ENCODE results near the gene DENND1A. TPM values are rescaled to one million over a fixed set of nuclear protein-coding genes. Genes with fewer than 3 reads are reported as not detected.

Gene DENND1A
- total and polyA plus RNA-seq, 7 donors: 12.8 to 33.2 (median 19.2) TPM

- 17 to 69% methylated on average over 60 of the region's 60 CpGs for whole genome bisulfite sequencing, 2 donors
- no peak for TF ChIP-seq POLR2AphosphoS5 (IDR thresholded peaks at IDR 0.05)
- TF ChIP-seq, protein P1, sequence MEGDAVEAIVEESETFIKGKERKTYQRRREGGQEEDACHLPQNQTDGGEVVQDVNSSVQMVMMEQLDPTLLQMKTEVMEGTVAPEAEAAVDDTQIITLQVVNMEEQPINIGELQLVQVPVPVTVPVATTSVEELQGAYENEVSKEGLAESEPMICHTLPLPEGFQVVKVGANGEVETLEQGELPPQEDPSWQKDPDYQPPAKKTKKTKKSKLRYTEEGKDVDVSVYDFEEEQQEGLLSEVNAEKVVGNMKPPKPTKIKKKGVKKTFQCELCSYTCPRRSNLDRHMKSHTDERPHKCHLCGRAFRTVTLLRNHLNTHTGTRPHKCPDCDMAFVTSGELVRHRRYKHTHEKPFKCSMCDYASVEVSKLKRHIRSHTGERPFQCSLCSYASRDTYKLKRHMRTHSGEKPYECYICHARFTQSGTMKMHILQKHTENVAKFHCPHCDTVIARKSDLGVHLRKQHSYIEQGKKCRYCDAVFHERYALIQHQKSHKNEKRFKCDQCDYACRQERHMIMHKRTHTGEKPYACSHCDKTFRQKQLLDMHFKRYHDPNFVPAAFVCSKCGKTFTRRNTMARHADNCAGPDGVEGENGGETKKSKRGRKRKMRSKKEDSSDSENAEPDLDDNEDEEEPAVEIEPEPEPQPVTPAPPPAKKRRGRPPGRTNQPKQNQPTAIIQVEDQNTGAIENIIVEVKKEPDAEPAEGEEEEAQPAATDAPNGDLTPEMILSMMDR (IDR thresholded peaks at IDR 0.05): no peak
- TF ChIP-seq POLR2A (IDR thresholded peaks at IDR 0.05): no peak
- no peak for TF ChIP-seq EP300 (IDR thresholded peaks at IDR 0.05)
- peaks cover 0 to 36% (median 32%) of the 10 kb centered on the region in 4 donors for H3K4me1 ChIP-seq
- H3K36me3 ChIP-seq: no peaks in the 10 kb centered on the region
- intact Hi-C loops (cut with DNase I): no loop called here
- H3K27me3 ChIP-seq: peaks cover 8 to 45% (median 13%) of the 10 kb centered on the region in 3 donors
- no peak for DNase-seq
- H3K4me3 ChIP-seq: peak overlapping the region in 2 of 4 donors; percentile 4 to 6
- no peaks in the 10 kb centered on the region for H3K9me3 ChIP-seq
- H3K27ac ChIP-seq: no peak overlapping the region
Measured at GRCh38 chr9:123373447-123373923, 556.4 kb downstream of the DENND1A start.

DNA sequence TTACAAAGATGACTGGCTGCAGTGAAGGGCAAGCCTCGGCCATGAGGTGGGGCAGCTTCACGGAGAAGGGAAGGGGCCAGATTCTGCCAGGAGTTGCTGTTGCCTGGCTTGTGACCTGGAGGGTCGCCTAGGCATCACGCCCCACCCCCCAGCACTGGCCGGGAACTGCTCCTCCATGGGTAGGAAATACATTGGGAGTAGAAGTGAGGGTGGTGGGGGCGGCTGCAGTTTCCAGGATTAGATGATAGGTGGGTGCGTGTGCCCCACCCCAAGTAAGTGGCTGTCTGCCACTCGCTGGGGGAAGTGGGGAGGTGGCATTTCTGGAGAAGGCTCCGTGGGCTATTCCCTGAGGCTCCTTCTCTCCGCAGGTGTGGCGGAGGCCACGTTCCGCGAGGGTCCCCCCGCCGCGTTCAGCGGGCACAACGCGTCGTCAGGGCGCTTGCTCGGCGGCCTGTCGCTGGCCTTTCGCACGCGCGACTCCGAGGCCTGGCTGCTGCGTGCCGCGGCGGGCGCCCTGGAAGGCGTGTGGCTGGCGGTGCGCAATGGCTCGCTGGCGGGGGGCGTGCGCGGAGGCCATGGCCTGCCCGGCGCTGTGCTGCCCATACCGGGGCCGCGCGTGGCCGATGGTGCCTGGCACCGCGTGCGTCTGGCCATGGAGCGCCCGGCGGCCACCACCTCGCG lies 557.0 kb downstream of the DENND1A start:
- Histone ChIP-seq H3K4me3 (no peak overlapping the region), H3K36me3 (no peaks in the 10 kb centered on the region), H3K27me3 (peaks cover 8 to 49% (median 13%) of the 10 kb centered on the region in 3 donors), H3K4me1 (peaks cover 0 to 41% (median 33%) of the 10 kb centered on the region in 4 donors), H3K9me3 (no peaks in the 10 kb centered on the region), H3K27ac (no peak overlapping the region)
- intact Hi-C loops (cut with DNase I): no loop called here
- WGBS, 2 donors: 32 to 77% methylated on average over 58 of the region's 58 CpGs
- DNase-seq: no peak
- TF ChIP-seq EP300 (IDR thresholded peaks at IDR 0.05) (no peak), POLR2AphosphoS5 (IDR thresholded peaks at IDR 0.05) (no peak), POLR2A (IDR thresholded peaks at IDR 0.05) (no peak)
- TF ChIP-seq, protein P1 (IDR thresholded peaks at IDR 0.05): no peak

DNA sequence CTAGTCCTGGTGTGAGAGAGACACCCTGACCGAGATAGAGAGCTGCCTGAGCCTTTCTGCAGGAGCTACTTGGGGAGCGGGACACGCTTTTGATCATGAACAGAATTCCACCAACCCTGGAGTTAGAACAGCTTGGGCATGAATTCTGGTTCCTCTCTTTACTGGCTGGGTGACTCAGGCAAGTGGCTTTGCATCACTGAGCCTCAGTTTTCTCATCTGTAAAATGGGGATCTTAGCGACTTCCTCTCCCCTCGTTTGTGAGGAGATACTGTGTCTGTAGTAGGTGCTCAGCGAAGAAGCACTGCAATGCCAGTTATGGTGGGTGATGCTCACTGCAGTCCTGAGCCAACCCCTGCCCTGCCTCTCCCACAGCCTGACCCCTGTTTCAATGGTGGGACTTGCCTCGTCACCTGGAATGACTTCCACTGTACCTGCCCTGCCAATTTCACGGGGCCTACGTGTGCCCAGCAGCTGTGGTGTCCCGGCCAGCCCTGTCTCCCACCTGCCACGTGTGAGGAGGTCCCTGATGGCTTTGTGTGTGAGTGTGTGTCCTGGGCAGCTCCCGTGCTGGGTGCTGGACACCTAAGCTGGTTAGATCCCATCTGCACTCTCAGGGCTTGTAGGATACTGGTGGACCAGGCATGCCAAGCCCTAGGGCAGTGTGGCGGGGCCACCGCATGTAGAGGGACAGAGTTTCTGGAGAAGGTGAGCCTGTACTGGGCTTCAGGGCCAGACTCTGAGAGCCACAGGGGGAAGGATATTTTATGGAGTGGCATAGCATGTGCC lies 557.9 kb downstream of the DENND1A start:
- Histone ChIP-seq H3K9me3 (no peaks in the 10 kb centered on the region), H3K36me3 (no peaks in the 10 kb centered on the region), H3K4me3 (no peak overlapping the region), H3K4me1 (peaks cover 0 to 45% (median 33%) of the 10 kb centered on the region in 4 donors), H3K27me3 (peaks cover 8 to 49% (median 13%) of the 10 kb centered on the region in 3 donors), H3K27ac (no peak overlapping the region)
- intact Hi-C loops (cut with DNase I): no loop called here
- no peak for TF ChIP-seq EP300 (IDR thresholded peaks at IDR 0.05)
- no peak for TF ChIP-seq POLR2AphosphoS5 (IDR thresholded peaks at IDR 0.05)
- TF ChIP-seq, protein P1 (IDR thresholded peaks at IDR 0.05): no peak
- no peak for TF ChIP-seq POLR2A (IDR thresholded peaks at IDR 0.05)
- DNase-seq: no peak
- 85 to 90% methylated on average over 14 of the region's 14 CpGs for WGBS, 2 donors

DNA sequence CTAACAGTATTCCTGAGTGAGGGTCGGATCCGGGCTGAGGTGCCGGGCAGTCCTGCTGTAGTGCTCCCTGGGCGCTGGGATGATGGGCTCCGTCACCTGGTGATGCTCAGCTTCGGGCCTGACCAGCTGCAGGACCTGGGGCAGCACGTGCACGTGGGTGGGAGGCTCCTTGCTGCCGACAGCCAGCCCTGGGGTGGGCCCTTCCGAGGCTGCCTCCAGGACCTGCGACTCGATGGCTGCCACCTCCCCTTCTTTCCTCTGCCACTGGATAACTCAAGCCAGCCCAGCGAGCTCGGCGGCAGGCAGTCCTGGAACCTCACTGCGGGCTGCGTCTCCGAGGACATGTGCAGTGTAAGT lies 558.7 kb downstream of the DENND1A start:
- no peaks in the 10 kb centered on the region for H3K9me3 ChIP-seq
- WGBS, 2 donors: 90% methylated on average over 18 of the region's 18 CpGs
- H3K27me3 ChIP-seq: peaks cover 8 to 49% (median 13%) of the 10 kb centered on the region in 3 donors
- TF ChIP-seq POLR2AphosphoS5 (IDR thresholded peaks at IDR 0.05): no peak
- no peak for TF ChIP-seq POLR2A (IDR thresholded peaks at IDR 0.05)
- TF ChIP-seq, protein P1 (IDR thresholded peaks at IDR 0.05): no peak
- H3K36me3 ChIP-seq: no peaks in the 10 kb centered on the region
- no peak overlapping the region for H3K4me3 ChIP-seq
- no peak overlapping the region for H3K27ac ChIP-seq
- peaks cover 0 to 41% (median 31%) of the 10 kb centered on the region in 4 donors for H3K4me1 ChIP-seq
- intact Hi-C loops (cut with DNase I): no loop called here
- no peak for DNase-seq
